Liver (tissue), 9 donors: ENCODE measurements around the gene IL12RB2. TPM values are rescaled to one million over a fixed set of nuclear protein-coding genes. Genes with fewer than 3 reads are reported as not detected.

Experiments
- DNase-seq: peaks from one replicate; pipeline ENCODE4 v3.0.0-alpha.2; 2017; ENCODE audit warnings: low spot score
- H3K27ac ChIP-seq, 2 donors: one replicate each; pipeline ENCODE4 v1.7.0; 2013; ENCODE audit warnings: inconsistent platforms in 2 of 2, low read length in 2 of 2, control low read depth in 1 of 2, low read depth in 1 of 2, mild to moderate bottlenecking in 1 of 2
- H3K27me3 ChIP-seq, 4 donors: one replicate each; pipeline versions ENCODE4 v1.6.1 to v1.7.0; 2013; ENCODE audit warnings: low read length in 3 of 4, inconsistent platforms in 1 of 4, mild to moderate bottlenecking in 1 of 4, moderate library complexity in 1 of 4; ENCODE audit not compliant: control insufficient read depth in 4 of 4, insufficient read depth in 4 of 4
- H3K36me3 ChIP-seq, 4 donors: one replicate each; pipeline versions ENCODE4 v1.6.1 to v1.7.0; 2013; ENCODE audit warnings: low read length in 3 of 4, mild to moderate bottlenecking in 3 of 4, low read depth in 1 of 4, moderate library complexity in 1 of 4; ENCODE audit not compliant: control insufficient read depth in 4 of 4, insufficient read depth in 3 of 4
- H3K4me1 ChIP-seq, 4 donors: one replicate each; pipeline versions ENCODE4 v1.6.1 to v1.7.0; 2013; ENCODE audit warnings: low read length in 3 of 4, mild to moderate bottlenecking in 3 of 4, moderate library complexity in 1 of 4; ENCODE audit not compliant: control insufficient read depth in 4 of 4, insufficient read depth in 4 of 4
- H3K4me3 ChIP-seq, 3 donors: one replicate each; pipeline versions ENCODE4 v1.6.1 to v1.7.0; 2013; ENCODE audit warnings: low read length in 3 of 3, control low read depth in 1 of 3, low read depth in 1 of 3, mild to moderate bottlenecking in 1 of 3
- H3K9ac ChIP-seq, 2 donors: one replicate each; pipeline ENCODE4 v1.7.0; 2013; ENCODE audit warnings: low read length in 2 of 2, mild to moderate bottlenecking in 2 of 2, moderate library complexity in 2 of 2, control low read depth in 1 of 2, low read depth in 1 of 2
- H3K9me3 ChIP-seq, 4 donors: one replicate each; pipeline versions ENCODE4 v1.6.1 to v1.7.0; 2013; ENCODE audit warnings: low read length in 3 of 4; ENCODE audit not compliant: control insufficient read depth in 4 of 4
- EGR1 ChIP-seq, 2 donors: IDR thresholded peaks; 2 replicates each; pipeline ENCODE4 v1.6.1; 2016 to 2018; ENCODE audit warnings: antibody characterized with exemption in 2 of 2, low read depth in 2 of 2
- FOXA1 ChIP-seq: IDR thresholded peaks from 2 replicates; pipeline ENCODE4 v1.6.1; 2016; ENCODE audit warnings: antibody characterized with exemption
- FOXA2 ChIP-seq: IDR thresholded peaks from 2 replicates; pipeline ENCODE4 v1.6.1; 2016; ENCODE audit warnings: antibody characterized with exemption
- GABPA ChIP-seq, 2 donors: IDR thresholded peaks in 1 of 2; conservative IDR thresholded peaks in 1 of 2; 2 replicates each; pipeline ENCODE4 v1.6.1; 2016; ENCODE audit warnings: antibody characterized with exemption in 2 of 2, mild to moderate bottlenecking in 1 of 2, moderate library complexity in 1 of 2
- JUND ChIP-seq, 2 donors: IDR thresholded peaks; 2 replicates each; pipeline ENCODE4 v1.6.1; 2016; ENCODE audit warnings: antibody characterized with exemption in 2 of 2
- NR2F2 ChIP-seq: IDR thresholded peaks from 2 replicates; pipeline ENCODE4 v1.6.1; 2016; ENCODE audit warnings: antibody characterized with exemption
- RAD21 ChIP-seq, 2 donors: IDR thresholded peaks; 2 replicates each; pipeline ENCODE4 v1.6.1; 2016; ENCODE audit warnings: antibody characterized with exemption in 2 of 2, mild to moderate bottlenecking in 2 of 2
- RXRA ChIP-seq, 2 donors: IDR thresholded peaks; 2 replicates each; pipeline ENCODE4 v1.6.1; 2017 to 2018; ENCODE audit warnings: antibody characterized with exemption in 2 of 2, mild to moderate bottlenecking in 1 of 2
- SP1 ChIP-seq: IDR thresholded peaks from 2 replicates; pipeline ENCODE4 v1.6.1; 2018; ENCODE audit warnings: antibody characterized with exemption, mild to moderate bottlenecking
- TAF1 ChIP-seq: conservative IDR thresholded peaks from 2 replicates; pipeline ENCODE4 v1.6.1; 2016; ENCODE audit warnings: antibody characterized with exemption, mild to moderate bottlenecking
- WGBS: extraction: QIAGEN DNeasy Blood & Tissue Kit; methylation state at CpG from one replicate; pipeline ENCODE4 v1.1.7; 2013; 5-methylcytosine and 5-hydroxymethylcytosine counted together
- polyA plus RNA-seq, 2 donors: library from polyadenylated mRNA; stranded (reverse) in 1 of 2; unstranded in 1 of 2; fragments of 200-250 nt in 1 of 2; fragments of >200 nt in 1 of 2; fragmentation: Nextera tagmentation in 1 of 2; extraction: Ambion mirVana in 1 of 2; gene quantifications; one replicate each; pipeline versions ENCODE4 v1.2.1 to v1.2.3, GENCODE V29; 2013 to 2015
- total RNA-seq, 2 donors: library from RNA; depleted of rRNA; stranded (reverse); fragments of >200 nt; gene quantifications; one replicate each; pipeline ENCODE4 v1.2.3, GENCODE V29; 2014
- TF ChIP-seq, protein P1 (sequence below): IDR thresholded peaks from 2 replicates; pipeline ENCODE4 v1.6.1; 2016; ENCODE audit warnings: antibody characterized with exemption
- TF ChIP-seq, protein P2 (sequence below): IDR thresholded peaks from 2 replicates; pipeline ENCODE4 v1.6.1; 2016; ENCODE audit warnings: antibody characterized with exemption
- TF ChIP-seq, protein P3 (sequence below): fragments of 150-350 bp; IDR thresholded peaks from 2 replicates; pipeline ENCODE4 v1.5.1; 2017; ENCODE audit warnings: improper control_type of control experiment, low read depth, low read length; ENCODE audit not compliant: missing input control
- TF ChIP-seq, protein P4 (sequence below): IDR thresholded peaks from 2 replicates; pipeline ENCODE4 v1.6.1; 2016; ENCODE audit warnings: antibody characterized with exemption, mild to moderate bottlenecking
- TF ChIP-seq, protein P5 (sequence below): IDR thresholded peaks from 2 replicates; pipeline ENCODE4 v1.6.1; 2016; ENCODE audit warnings: antibody characterized with exemption
- donor health status: healthy.
- donor health status: healthy.
- donor health status: healthy.
- donor health status: healthy.
- donor health status: healthy.

The IL12RB2 gene
- total and polyA plus RNA-seq, 4 donors: 0.06 to 1.3 (median 0.58) TPM

DNA sequence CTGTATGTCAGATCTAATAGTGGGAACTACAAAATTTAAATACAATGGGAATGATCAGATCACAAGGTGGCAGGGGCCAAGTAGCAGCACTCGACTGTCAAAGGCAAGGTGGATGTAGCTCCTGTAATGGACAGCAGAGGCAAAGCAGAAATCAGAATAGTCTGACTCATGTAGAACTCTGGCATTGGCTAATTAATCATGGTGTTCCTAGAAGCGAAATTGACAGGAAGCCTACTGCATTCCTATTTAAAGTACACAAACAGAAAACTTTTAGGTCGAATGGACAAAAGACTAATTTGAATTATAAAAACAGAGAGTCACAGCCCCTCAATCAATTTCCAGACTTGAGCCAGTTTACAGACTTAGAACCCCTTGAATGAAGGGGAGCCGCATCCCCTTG lies 17.4 kb upstream of the IL12RB2 start (continued):
- TF ChIP-seq, protein P1, sequence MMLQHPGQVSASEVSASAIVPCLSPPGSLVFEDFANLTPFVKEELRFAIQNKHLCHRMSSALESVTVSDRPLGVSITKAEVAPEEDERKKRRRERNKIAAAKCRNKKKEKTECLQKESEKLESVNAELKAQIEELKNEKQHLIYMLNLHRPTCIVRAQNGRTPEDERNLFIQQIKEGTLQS: no peak

DNA sequence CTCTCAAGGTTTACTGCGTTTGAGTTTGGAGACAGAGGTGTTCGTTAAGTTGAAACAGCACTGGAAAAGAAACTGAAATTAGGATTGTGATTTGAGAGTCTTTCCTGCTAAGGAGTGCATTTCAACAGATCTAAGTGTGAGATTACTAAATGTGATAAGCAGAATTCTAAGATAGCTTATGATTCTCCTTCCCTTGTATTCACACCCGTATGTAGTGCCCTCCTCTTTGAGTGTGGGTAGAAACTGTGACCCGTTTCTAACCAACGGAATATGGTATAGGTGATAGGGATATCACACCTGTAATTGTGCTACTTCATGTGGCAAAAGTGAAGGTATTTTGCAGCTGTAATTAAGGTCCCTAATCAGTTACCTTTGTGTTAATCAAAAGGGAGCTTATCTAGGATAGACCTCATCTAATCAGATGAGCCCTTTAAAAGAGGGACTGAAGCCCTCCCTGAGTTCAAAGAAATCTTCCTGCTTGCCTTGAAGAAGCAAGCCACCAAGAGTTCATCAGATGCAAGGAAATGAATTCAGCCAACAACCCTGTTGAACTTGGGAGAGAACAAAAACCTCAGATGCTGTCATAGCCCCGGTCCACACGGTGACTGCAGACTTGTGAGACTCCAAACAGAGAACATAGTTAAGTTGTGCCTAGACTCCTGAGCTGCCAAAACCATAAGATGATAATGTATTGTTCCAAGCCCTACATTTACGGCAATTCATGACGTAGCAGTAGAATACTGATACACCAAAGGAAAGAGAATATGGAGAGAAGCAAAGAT lies 12.6 kb upstream of the IL12RB2 start:
- H3K27ac ChIP-seq: no peak overlapping the region
- H3K27me3 ChIP-seq: no peaks in the 10 kb centered on the region
- no peak overlapping the region for H3K9ac ChIP-seq
- H3K4me1 ChIP-seq: no peaks in the 10 kb centered on the region
- no peak overlapping the region for H3K4me3 ChIP-seq
- no peaks in the 10 kb centered on the region for H3K36me3 ChIP-seq
- no peak for DNase-seq
- TF ChIP-seq TAF1 (no peak), FOXA1 (no peak), GABPA (IDR thresholded peaks at IDR 0.05 in 1 of 2, conservative IDR thresholded peaks at IDR 0.05 in 1 of 2) (no peak), NR2F2 (no peak), SP1 (no peak), FOXA2 (no peak), EGR1 (IDR thresholded peaks at IDR 0.05; ENCODE audit: low read depth in 2 of 2) (no peak), RXRA (IDR thresholded peaks at IDR 0.05) (no peak)
- TF ChIP-seq, protein P2, sequence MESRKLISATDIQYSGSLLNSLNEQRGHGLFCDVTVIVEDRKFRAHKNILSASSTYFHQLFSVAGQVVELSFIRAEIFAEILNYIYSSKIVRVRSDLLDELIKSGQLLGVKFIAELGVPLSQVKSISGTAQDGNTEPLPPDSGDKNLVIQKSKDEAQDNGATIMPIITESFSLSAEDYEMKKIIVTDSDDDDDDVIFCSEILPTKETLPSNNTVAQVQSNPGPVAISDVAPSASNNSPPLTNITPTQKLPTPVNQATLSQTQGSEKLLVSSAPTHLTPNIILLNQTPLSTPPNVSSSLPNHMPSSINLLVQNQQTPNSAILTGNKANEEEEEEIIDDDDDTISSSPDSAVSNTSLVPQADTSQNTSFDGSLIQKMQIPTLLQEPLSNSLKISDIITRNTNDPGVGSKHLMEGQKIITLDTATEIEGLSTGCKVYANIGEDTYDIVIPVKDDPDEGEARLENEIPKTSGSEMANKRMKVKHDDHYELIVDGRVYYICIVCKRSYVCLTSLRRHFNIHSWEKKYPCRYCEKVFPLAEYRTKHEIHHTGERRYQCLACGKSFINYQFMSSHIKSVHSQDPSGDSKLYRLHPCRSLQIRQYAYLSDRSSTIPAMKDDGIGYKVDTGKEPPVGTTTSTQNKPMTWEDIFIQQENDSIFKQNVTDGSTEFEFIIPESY: no peak
- TF ChIP-seq, protein P3, sequence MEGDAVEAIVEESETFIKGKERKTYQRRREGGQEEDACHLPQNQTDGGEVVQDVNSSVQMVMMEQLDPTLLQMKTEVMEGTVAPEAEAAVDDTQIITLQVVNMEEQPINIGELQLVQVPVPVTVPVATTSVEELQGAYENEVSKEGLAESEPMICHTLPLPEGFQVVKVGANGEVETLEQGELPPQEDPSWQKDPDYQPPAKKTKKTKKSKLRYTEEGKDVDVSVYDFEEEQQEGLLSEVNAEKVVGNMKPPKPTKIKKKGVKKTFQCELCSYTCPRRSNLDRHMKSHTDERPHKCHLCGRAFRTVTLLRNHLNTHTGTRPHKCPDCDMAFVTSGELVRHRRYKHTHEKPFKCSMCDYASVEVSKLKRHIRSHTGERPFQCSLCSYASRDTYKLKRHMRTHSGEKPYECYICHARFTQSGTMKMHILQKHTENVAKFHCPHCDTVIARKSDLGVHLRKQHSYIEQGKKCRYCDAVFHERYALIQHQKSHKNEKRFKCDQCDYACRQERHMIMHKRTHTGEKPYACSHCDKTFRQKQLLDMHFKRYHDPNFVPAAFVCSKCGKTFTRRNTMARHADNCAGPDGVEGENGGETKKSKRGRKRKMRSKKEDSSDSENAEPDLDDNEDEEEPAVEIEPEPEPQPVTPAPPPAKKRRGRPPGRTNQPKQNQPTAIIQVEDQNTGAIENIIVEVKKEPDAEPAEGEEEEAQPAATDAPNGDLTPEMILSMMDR: no peak
- H3K9me3 ChIP-seq: no peaks in the 10 kb centered on the region
- WGBS: 83% methylated on average over 9 of the region's 9 CpGs

DNA sequence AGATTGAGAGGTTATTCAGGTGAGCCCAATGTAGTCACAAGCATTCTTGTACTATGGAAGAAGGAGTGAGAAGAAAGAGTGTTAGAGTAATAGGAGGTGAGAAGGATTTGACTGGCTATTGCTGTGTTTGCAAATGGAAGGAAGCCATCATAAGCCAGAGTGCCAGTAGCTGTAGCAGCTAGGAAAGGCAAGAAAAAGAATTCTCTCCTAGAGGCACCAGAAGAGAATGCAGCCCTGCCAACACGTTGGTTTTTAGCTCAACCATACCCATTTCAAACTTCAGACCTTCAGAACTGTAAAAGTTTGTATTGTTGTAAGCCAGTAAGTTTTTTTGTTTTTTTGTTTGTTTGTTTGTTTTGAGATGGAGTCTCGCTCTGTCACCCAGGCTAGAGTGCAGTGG lies 8.9 kb upstream of the IL12RB2 start:
- no peaks in the 10 kb centered on the region for H3K9me3 ChIP-seq
- TF ChIP-seq GABPA (IDR thresholded peaks at IDR 0.05 in 1 of 2, conservative IDR thresholded peaks at IDR 0.05 in 1 of 2) (no peak), FOXA2 (no peak), TAF1 (no peak), EGR1 (IDR thresholded peaks at IDR 0.05; ENCODE audit: low read depth in 2 of 2) (no peak), FOXA1 (no peak), RAD21 (IDR thresholded peaks at IDR 0.05) (no peak), SP1 (no peak), NR2F2 (no peak), RXRA (IDR thresholded peaks at IDR 0.05) (no peak), JUND (IDR thresholded peaks at IDR 0.05) (no peak)
- TF ChIP-seq, protein P2: no peak
- TF ChIP-seq, protein P3: no peak
- TF ChIP-seq, protein P4, sequence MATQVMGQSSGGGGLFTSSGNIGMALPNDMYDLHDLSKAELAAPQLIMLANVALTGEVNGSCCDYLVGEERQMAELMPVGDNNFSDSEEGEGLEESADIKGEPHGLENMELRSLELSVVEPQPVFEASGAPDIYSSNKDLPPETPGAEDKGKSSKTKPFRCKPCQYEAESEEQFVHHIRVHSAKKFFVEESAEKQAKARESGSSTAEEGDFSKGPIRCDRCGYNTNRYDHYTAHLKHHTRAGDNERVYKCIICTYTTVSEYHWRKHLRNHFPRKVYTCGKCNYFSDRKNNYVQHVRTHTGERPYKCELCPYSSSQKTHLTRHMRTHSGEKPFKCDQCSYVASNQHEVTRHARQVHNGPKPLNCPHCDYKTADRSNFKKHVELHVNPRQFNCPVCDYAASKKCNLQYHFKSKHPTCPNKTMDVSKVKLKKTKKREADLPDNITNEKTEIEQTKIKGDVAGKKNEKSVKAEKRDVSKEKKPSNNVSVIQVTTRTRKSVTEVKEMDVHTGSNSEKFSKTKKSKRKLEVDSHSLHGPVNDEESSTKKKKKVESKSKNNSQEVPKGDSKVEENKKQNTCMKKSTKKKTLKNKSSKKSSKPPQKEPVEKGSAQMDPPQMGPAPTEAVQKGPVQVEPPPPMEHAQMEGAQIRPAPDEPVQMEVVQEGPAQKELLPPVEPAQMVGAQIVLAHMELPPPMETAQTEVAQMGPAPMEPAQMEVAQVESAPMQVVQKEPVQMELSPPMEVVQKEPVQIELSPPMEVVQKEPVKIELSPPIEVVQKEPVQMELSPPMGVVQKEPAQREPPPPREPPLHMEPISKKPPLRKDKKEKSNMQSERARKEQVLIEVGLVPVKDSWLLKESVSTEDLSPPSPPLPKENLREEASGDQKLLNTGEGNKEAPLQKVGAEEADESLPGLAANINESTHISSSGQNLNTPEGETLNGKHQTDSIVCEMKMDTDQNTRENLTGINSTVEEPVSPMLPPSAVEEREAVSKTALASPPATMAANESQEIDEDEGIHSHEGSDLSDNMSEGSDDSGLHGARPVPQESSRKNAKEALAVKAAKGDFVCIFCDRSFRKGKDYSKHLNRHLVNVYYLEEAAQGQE: no peak
- TF ChIP-seq, protein P5, sequence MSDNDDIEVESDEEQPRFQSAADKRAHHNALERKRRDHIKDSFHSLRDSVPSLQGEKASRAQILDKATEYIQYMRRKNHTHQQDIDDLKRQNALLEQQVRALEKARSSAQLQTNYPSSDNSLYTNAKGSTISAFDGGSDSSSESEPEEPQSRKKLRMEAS: no peak
- no peaks in the 10 kb centered on the region for H3K27me3 ChIP-seq
- no peak overlapping the region for H3K4me3 ChIP-seq
- DNase-seq: no peak
- WGBS: 70% methylated on average over 2 of the region's 2 CpGs
- H3K36me3 ChIP-seq: no peaks in the 10 kb centered on the region
- no peak overlapping the region for H3K27ac ChIP-seq
- no peak overlapping the region for H3K9ac ChIP-seq
- no peaks in the 10 kb centered on the region for H3K4me1 ChIP-seq
